ENCODE results near the gene RFK. TPM values are rescaled to one million over a fixed set of nuclear protein-coding genes. Genes with fewer than 3 reads are reported as not detected.

The RFK gene
- total and polyA plus RNA-seq, 2 donors from 2014 or later: 20.6 to 40.3 TPM

DNA sequence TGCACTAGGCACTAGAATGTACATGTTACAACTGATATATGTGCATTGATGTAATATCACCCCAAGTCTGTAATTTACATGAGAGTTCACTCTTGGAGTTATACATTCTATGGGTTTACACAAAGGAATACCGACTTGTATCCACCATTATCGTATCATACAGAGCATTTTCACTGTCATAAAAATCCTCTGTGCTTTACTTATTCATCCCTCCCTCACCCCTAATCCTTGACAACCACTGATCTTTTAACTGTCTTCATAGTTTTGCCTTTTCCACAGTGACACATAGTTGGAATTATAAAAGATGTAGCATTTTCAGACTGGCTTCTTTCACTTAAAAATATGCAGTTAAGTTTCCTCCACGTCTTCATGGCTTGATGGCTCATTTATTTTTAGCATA, 11.1 kb upstream of the RFK start:
- H3K4me1 ChIP-seq (ENCODE audit: control insufficient read depth in 2 of 3, insufficient read depth in 2 of 3, low read depth in 1 of 3, low read length in 3 of 3): no peaks in the 10 kb centered on the region
- no peaks in the 10 kb centered on the region for H3K36me3 ChIP-seq (ENCODE audit: control insufficient read depth in 2 of 3, insufficient read depth in 3 of 3, low read length in 3 of 3)
- TF ChIP-seq CTCF (IDR thresholded peaks at IDR 0.05; ENCODE audit: borderline replicate concordance, extremely low read depth, insufficient read depth): no peak
- intact Hi-C loops (cut with DNase I): no loop called here
- no peak overlapping the region for H3K4me3 ChIP-seq (ENCODE audit: low read length in 3 of 3)
- FAIRE-seq (no peak), DNase-seq (no peak)
- H3K9ac ChIP-seq (ENCODE audit: low read length in 3 of 3): no peak overlapping the region
- no peaks in the 10 kb centered on the region for H3K27me3 ChIP-seq (ENCODE audit: control insufficient read depth, insufficient read depth, low read length)
- no peak overlapping the region for H3K27ac ChIP-seq (ENCODE audit: low read depth in 2 of 2, low read length in 2 of 2)
- H3K9me3 ChIP-seq (ENCODE audit: control insufficient read depth in 2 of 3, insufficient read depth in 1 of 3, low read length in 3 of 3): no peaks in the 10 kb centered on the region

GRCh38 chr9:76404401-76404800, 10.2 kb upstream of the RFK start:
- intact Hi-C loops (cut with DNase I): no loop called here
- no peak for FAIRE-seq

DNA sequence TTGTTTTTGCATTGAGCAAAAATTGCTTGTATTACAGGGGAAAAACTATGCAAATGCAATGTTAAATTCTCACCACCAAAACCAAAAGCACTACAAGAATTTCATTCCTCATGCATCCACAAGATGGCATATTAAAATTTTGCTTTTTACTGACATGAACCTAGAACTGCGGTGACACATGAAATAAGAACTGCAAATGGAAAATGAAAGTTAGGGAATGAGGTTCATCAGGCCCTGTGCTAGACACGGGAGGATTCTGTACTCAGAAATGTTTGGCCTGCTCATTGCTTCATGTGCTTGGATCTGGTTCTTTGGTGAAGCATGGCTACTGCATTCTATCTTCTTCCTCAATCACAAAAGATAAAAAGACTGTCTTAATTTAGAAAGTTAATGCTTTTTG, 9.1 kb upstream of the RFK start:
- Histone ChIP-seq H3K27ac (ENCODE audit: low read depth in 2 of 2, low read length in 2 of 2) (no peak overlapping the region), H3K36me3 (ENCODE audit: control insufficient read depth in 2 of 3, insufficient read depth in 3 of 3, low read length in 3 of 3) (no peaks in the 10 kb centered on the region), H3K27me3 (ENCODE audit: control insufficient read depth, insufficient read depth, low read length) (no peaks in the 10 kb centered on the region), H3K4me1 (ENCODE audit: control insufficient read depth in 2 of 3, insufficient read depth in 2 of 3, low read depth in 1 of 3, low read length in 3 of 3) (no peaks in the 10 kb centered on the region), H3K9ac (ENCODE audit: low read length in 3 of 3) (no peak overlapping the region), H3K9me3 (ENCODE audit: control insufficient read depth in 2 of 3, insufficient read depth in 1 of 3, low read length in 3 of 3) (no peaks in the 10 kb centered on the region), H3K4me3 (ENCODE audit: low read length in 3 of 3) (peak overlapping the region in 1 of 3 donors; percentile 19)
- DNase-seq (peak in 2 of 5 donors; percentile 33 to 64), FAIRE-seq (peak; percentile 96)
- intact Hi-C loops (cut with DNase I): no loop called here
- TF ChIP-seq CTCF (IDR thresholded peaks at IDR 0.05; ENCODE audit: borderline replicate concordance, extremely low read depth, insufficient read depth): peak; percentile 45

More at GRCh38 chr9:76404401-76404800, 10.2 kb upstream of the RFK start:
- Histone ChIP-seq H3K36me3 (ENCODE audit: control insufficient read depth in 2 of 3, insufficient read depth in 3 of 3, low read length in 3 of 3) (no peaks in the 10 kb centered on the region), H3K4me3 (ENCODE audit: low read length in 3 of 3) (no peak overlapping the region), H3K27ac (ENCODE audit: low read depth in 2 of 2, low read length in 2 of 2) (no peak overlapping the region), H3K4me1 (ENCODE audit: control insufficient read depth in 2 of 3, insufficient read depth in 2 of 3, low read depth in 1 of 3, low read length in 3 of 3) (no peaks in the 10 kb centered on the region), H3K9ac (ENCODE audit: low read length in 3 of 3) (no peak overlapping the region), H3K27me3 (ENCODE audit: control insufficient read depth, insufficient read depth, low read length) (no peaks in the 10 kb centered on the region), H3K9me3 (ENCODE audit: control insufficient read depth in 2 of 3, insufficient read depth in 1 of 3, low read length in 3 of 3) (no peaks in the 10 kb centered on the region)
- TF ChIP-seq CTCF (IDR thresholded peaks at IDR 0.05; ENCODE audit: borderline replicate concordance, extremely low read depth, insufficient read depth): no peak
- DNase-seq: no peak
